Karpas-422 (cell line): Measurements from ENCODE around the gene CCSER2. TPM values are rescaled to one million over a fixed set of nuclear protein-coding genes. Genes with fewer than 3 reads are reported as not detected.

ENCODE experiments used
- DNase-seq: peaks from one replicate; pipeline ENCODE4 v3.0.0-alpha.2; 2015
- H2AFZ ChIP-seq: fragments of 200-600 bp; sonication (generic); 2 replicates; pipeline ENCODE4 v1.6.1; 2014; ENCODE audit warnings: antibody characterized with exemption, low read length, mixed read lengths
- H3K27ac ChIP-seq: fragments of 200-600 bp; sonication (generic); 2 replicates; pipeline ENCODE4 v1.5.1; 2014; ENCODE audit warnings: mild to moderate bottlenecking, low read length, moderate library complexity
- H3K27me3 ChIP-seq: fragments of 200-600 bp; sonication (generic); 2 replicates; pipeline ENCODE4 v1.6.1; 2014; ENCODE audit warnings: low read length, mixed read lengths
- H3K36me3 ChIP-seq: fragments of 200-600 bp; sonication (generic); 2 replicates; pipeline ENCODE4 v1.6.1; 2014; ENCODE audit warnings: low read length, mixed read lengths; ENCODE audit not compliant: insufficient read depth
- H3K4me1 ChIP-seq: fragments of 200-600 bp; sonication (generic); 2 replicates; pipeline ENCODE4 v1.6.1; 2014; ENCODE audit warnings: mild to moderate bottlenecking, low read length, mixed read lengths
- H3K4me2 ChIP-seq: fragments of 200-600 bp; sonication (generic); 2 replicates; pipeline ENCODE4 v1.6.1; 2014; ENCODE audit warnings: low read length, low read depth, mild to moderate bottlenecking; ENCODE audit not compliant: poor library complexity, severe bottlenecking
- H3K4me3 ChIP-seq: fragments of 200-600 bp; sonication (generic); 2 replicates; pipeline ENCODE4 v1.5.1; 2014; ENCODE audit warnings: mild to moderate bottlenecking, antibody characterized with exemption, low read length, mixed read lengths
- H3K79me2 ChIP-seq: fragments of 200-600 bp; sonication (generic); 2 replicates; pipeline ENCODE4 v1.6.1; 2014; ENCODE audit warnings: mild to moderate bottlenecking, low read length, mixed read lengths
- H3K9ac ChIP-seq: fragments of 200-600 bp; sonication (generic); 2 replicates; pipeline ENCODE4 v1.6.0; 2014; ENCODE audit warnings: low read length
- H3K9me2 ChIP-seq: fragments of 200-600 bp; sonication (generic), shearing (Covaris generic); replicated peaks from 2 replicates; pipeline ENCODE4 v1.6.0; 2014; ENCODE audit warnings: mild to moderate bottlenecking, low read length, moderate library complexity; ENCODE audit not compliant: insufficient read depth
- H3K9me3 ChIP-seq: fragments of 300-700, 200-600 bp; sonication (generic); 2 replicates; pipeline ENCODE4 v1.6.1; 2014; ENCODE audit warnings: low read length, mixed read lengths
- H4K20me1 ChIP-seq: fragments of 200-600 bp; sonication (generic); 2 replicates; pipeline ENCODE4 v1.6.1; 2014; ENCODE audit warnings: mild to moderate bottlenecking, antibody characterized with exemption, low read length, low read depth; ENCODE audit not compliant: insufficient read depth
- total RNA-seq: library from RNA; depleted of rRNA; stranded (reverse); fragments of >200 nt; shearing (Covaris generic); gene quantifications from 2 replicates; pipeline ENCODE4 v1.2.3, GENCODE V29; 2014; ENCODE audit warnings: low replicate concordance; rRNA removed

The CCSER2 gene
- total RNA-seq, 1 experiment from 2014 or later: 12.4 TPM

DNA sequence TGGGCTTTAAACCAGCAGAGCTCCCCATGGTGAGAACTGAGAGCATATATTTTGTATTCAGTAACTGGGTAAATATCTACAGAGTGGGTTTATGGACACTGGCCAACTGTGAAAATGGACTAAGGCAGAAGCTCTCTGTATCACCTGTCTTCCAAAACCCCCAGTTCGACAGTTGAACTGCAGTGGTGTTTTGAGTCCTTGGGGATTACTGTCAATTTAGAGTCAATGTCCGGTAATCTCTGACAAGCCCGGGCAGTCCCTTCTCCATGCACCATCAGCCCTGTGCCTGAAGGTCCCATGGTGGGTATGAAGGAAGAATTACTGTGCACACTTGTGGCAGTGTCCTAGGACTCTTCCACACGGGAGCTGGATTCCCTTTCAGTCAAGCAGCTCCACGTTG, 235.0 kb downstream of the CCSER2 start:
- no peaks in the 10 kb centered on the region for H3K9me2 ChIP-seq
- 0 out of 2 replicates have a peak overlapping the region, but pooled peaks have one; percentile 32 for H3K4me3 ChIP-seq
- peak overlapping the region; percentile 59 for H3K4me2 ChIP-seq
- H2AFZ ChIP-seq: no peak overlapping the region
- H3K36me3 ChIP-seq: no peaks in the 10 kb centered on the region
- no peaks in the 10 kb centered on the region for H3K9me3 ChIP-seq
- H3K4me1 ChIP-seq: peaks cover 16% of the 10 kb centered on the region
- DNase-seq: no peak
- H4K20me1 ChIP-seq: no peaks in the 10 kb centered on the region
- no peak overlapping the region for H3K27ac ChIP-seq
- no peak overlapping the region for H3K9ac ChIP-seq
- no peaks in the 10 kb centered on the region for H3K27me3 ChIP-seq
- no peaks in the 10 kb centered on the region for H3K79me2 ChIP-seq

DNA sequence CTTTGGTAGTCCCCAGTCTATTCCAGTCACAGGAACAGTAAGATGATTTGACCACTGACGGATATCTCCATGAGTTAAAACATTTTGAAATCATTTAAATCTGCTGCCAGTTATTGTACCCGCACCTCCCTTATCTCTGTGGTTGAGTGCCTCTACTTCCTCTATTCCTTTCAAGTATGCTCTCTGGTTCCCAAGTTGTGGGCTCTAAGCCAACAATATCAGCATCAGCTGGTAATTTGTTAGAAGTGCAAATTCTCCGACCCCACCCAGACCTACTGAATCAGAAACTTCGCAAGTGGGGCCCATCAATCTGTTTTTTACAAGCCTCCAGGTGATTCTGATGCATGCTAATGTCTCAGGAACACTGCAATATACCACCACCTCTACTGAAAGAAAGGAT, 235.5 kb downstream of the CCSER2 start:
- H4K20me1 ChIP-seq: no peaks in the 10 kb centered on the region

DNA sequence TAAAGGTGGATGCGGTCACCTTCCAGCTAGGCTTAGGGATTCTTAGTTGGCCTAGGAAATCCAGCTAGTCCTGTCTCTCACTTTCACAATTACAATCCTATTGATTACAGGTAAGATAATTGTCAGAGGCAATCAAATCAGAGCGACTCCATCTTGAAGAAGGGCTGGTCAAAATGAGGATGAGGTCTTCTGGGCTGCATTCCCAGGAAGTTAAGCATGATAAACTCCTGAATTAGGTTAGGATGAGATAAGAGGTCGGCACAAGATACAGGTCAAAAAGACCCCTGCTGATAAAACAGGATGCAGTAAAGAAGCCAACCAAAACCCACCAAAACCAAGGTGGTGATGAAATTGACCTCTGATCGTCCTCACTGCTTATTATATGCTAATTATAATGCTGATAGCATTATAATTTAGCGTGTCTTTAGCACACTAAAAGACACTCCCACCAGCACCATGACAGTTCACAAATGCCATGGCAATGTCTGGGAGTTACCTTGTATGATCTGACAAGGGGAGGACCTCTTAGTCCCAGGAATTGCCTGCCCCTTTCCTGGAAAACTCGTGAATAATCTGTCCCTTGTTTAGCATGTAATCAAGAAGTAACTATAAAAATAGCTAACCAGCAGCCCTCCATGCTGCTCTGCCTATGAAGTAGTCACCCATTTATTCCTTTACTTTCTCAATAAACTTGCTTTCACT, 237.6 kb downstream of the CCSER2 start:
- no peaks in the 10 kb centered on the region for H3K27me3 ChIP-seq
- DNase-seq: no peak
- H3K36me3 ChIP-seq: no peaks in the 10 kb centered on the region
- H3K9ac ChIP-seq: no peak overlapping the region
- peaks cover 16% of the 10 kb centered on the region for H3K4me1 ChIP-seq
- H3K9me2 ChIP-seq: no peaks in the 10 kb centered on the region
- no peak overlapping the region for H3K4me2 ChIP-seq
- no peaks in the 10 kb centered on the region for H3K79me2 ChIP-seq
- no peaks in the 10 kb centered on the region for H3K9me3 ChIP-seq
- H4K20me1 ChIP-seq: no peaks in the 10 kb centered on the region
- no peak overlapping the region for H2AFZ ChIP-seq
- H3K4me3 ChIP-seq: no peak overlapping the region
- H3K27ac ChIP-seq: no peak overlapping the region

More for the DNA sequence above, 235.5 kb downstream of the CCSER2 start:
- H3K79me2 ChIP-seq: no peaks in the 10 kb centered on the region
- H3K27me3 ChIP-seq: no peaks in the 10 kb centered on the region
- no peak overlapping the region for H3K27ac ChIP-seq
- no peak overlapping the region for H3K9ac ChIP-seq
- no peaks in the 10 kb centered on the region for H3K36me3 ChIP-seq
- no peak overlapping the region for H2AFZ ChIP-seq
- 0 out of 2 replicates have a peak overlapping the region, but pooled peaks have one; percentile 32 for H3K4me3 ChIP-seq
- H3K9me3 ChIP-seq: no peaks in the 10 kb centered on the region
- H3K9me2 ChIP-seq: no peaks in the 10 kb centered on the region
- peak overlapping the region; percentile 59 for H3K4me2 ChIP-seq
- H3K4me1 ChIP-seq: peaks cover 16% of the 10 kb centered on the region
- peak; percentile 85 for DNase-seq

DNA sequence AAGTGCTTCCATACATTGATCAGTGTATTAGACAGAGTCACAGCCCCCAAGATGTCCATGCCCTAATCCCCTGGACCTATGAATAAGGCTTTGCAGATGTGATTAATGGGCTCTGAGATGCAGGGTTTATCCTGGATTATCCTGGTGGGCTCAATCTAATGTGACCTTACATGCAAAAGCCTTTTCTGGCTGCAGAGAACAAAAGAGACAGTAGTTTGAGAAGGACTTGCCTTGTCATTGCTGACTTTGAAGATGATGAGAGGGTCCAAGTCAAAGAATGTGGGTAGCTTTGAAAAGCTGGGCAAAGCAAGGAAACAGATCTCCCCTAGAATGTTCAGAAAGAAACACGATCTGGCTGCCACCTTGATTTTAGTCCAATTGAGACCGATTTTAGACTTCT, 238.7 kb downstream of the CCSER2 start:
- Histone ChIP-seq H3K36me3 (no peaks in the 10 kb centered on the region), H3K9me3 (no peaks in the 10 kb centered on the region), H3K9me2 (no peaks in the 10 kb centered on the region), H3K9ac (no peak overlapping the region), H3K79me2 (no peaks in the 10 kb centered on the region), H2AFZ (no peak overlapping the region), H3K4me3 (no peak overlapping the region), H3K27me3 (no peaks in the 10 kb centered on the region), H4K20me1 (no peaks in the 10 kb centered on the region), H3K27ac (no peak overlapping the region), H3K4me1 (peaks cover 16% of the 10 kb centered on the region), H3K4me2 (no peak overlapping the region)
- DNase-seq: no peak

Other genes with a start within 250 kb of the CCSER2 start
- gene GHITM, start 189.1 kb upstream of the CCSER2 start, total RNA-seq: 78.4 and 82.3 TPM in 2 replicates
- not detected in 2 replicates for gene GPR15LG, start 154.8 kb upstream of the CCSER2 start, total RNA-seq
- not detected in 2 replicates for gene CDHR1, start 134.1 kb upstream of the CCSER2 start, total RNA-seq
- gene LRIT2, start 103.0 kb upstream of the CCSER2 start, total RNA-seq: not detected in 2 replicates
- not detected in 2 replicates for gene LRIT1, start 87.0 kb upstream of the CCSER2 start, total RNA-seq
- not detected in 2 replicates for gene RGR, start 83.5 kb upstream of the CCSER2 start, total RNA-seq